HepG2 (cell line): Measurements from ENCODE around the gene TOX4. TPM values are rescaled to one million over a fixed set of nuclear protein-coding genes. Genes with fewer than 3 reads are reported as not detected.

ENCODE experiments used
- CBX1 ChIP-seq: IDR thresholded peaks from one replicate; pipeline ENCODE4 v1.6.1; 2016; ENCODE audit warnings: antibody characterized with exemption, low read depth
- GMEB2 ChIP-seq: IDR thresholded peaks from 2 replicates; pipeline ENCODE4 v1.6.1; 2016; ENCODE audit warnings: missing biosample characterization, missing genetic modification reagents, low read depth
- SCMH1 ChIP-seq: sonication (generic); formaldehyde crosslinking; IDR thresholded peaks from 2 replicates; pipeline ENCODE4 v1.9.0; 2021; ENCODE audit warnings: missing genetic modification reagents, mild to moderate bottlenecking, borderline replicate concordance
- SNRNP70 ChIP-seq: fragments of 200-400 bp; formaldehyde crosslinking; IDR thresholded peaks from 2 replicates; pipeline ENCODE4 v1.6.1; 2017; ENCODE audit warnings: mild to moderate bottlenecking, low read depth, low read length, moderate library complexity
- ZNF12 ChIP-seq: sonication (generic); formaldehyde crosslinking; IDR thresholded peaks from 2 replicates; pipeline ENCODE4 v1.5.0; 2020; ENCODE audit warnings: missing genetic modification reagents
- ZNF446 ChIP-seq: sonication (generic); formaldehyde crosslinking; IDR thresholded peaks from 2 replicates; pipeline ENCODE4 v1.5.0; 2020; ENCODE audit warnings: mild to moderate bottlenecking, missing genetic modification reagents
- ZSCAN30 ChIP-seq: sonication (generic); formaldehyde crosslinking; IDR thresholded peaks from 2 replicates; pipeline ENCODE4 v1.5.0; 2020; ENCODE audit warnings: mild to moderate bottlenecking, missing genetic modification reagents
- polyA plus RNA-seq, 8 experiments: library from polyadenylated mRNA; depleted of rRNA in 3 of 8; stranded (reverse) in 7 of 8; unstranded in 1 of 8; fragments of >200 nt; fragmentation: Illumina TruSeq in 4 of 8; extraction: Trizol in 4 of 8; gene quantifications; 2 replicates each; pipeline versions ENCODE4 v1.2.1 to v1.2.3, GENCODE V29; 2011 to 2016; ENCODE audit warnings: low read depth in 4 of 8, missing spikeins in 1 of 8, mixed read lengths in 1 of 8; ENCODE audit not compliant: insufficient read depth in 1 of 8
- total RNA-seq, 5 experiments: library from RNA; depleted of rRNA; stranded (reverse); fragments of >200 nt; fragmentation: Illumina TruSeq; extraction: Trizol; gene quantifications; 2 replicates each; pipeline ENCODE4 v1.2.3, GENCODE V29; 2016; ENCODE audit warnings: low read depth in 1 of 5
- TF ChIP-seq, protein P1 (sequence below): sonication (generic); formaldehyde crosslinking; IDR thresholded peaks from 2 replicates; pipeline ENCODE4 v1.5.0; 2020; ENCODE audit warnings: mild to moderate bottlenecking, missing genetic modification reagents
- TF ChIP-seq, protein P2 (sequence below): sonication (generic); formaldehyde crosslinking; IDR thresholded peaks from 2 replicates; pipeline ENCODE4 v1.9.0; 2021; ENCODE audit warnings: mild to moderate bottlenecking, missing genetic modification reagents
- TF ChIP-seq, protein P3 (sequence below): sonication (generic); formaldehyde crosslinking; IDR thresholded peaks from 2 replicates; pipeline ENCODE4 v1.4.0; 2020; ENCODE audit warnings: missing genetic modification reagents

Gene TOX4
- total and polyA plus RNA-seq, 2 of the 13 experiments (the other 11 are each of a cell fraction or from before 2014, with no cell fraction given): 71.8 to 163 TPM

DNA sequence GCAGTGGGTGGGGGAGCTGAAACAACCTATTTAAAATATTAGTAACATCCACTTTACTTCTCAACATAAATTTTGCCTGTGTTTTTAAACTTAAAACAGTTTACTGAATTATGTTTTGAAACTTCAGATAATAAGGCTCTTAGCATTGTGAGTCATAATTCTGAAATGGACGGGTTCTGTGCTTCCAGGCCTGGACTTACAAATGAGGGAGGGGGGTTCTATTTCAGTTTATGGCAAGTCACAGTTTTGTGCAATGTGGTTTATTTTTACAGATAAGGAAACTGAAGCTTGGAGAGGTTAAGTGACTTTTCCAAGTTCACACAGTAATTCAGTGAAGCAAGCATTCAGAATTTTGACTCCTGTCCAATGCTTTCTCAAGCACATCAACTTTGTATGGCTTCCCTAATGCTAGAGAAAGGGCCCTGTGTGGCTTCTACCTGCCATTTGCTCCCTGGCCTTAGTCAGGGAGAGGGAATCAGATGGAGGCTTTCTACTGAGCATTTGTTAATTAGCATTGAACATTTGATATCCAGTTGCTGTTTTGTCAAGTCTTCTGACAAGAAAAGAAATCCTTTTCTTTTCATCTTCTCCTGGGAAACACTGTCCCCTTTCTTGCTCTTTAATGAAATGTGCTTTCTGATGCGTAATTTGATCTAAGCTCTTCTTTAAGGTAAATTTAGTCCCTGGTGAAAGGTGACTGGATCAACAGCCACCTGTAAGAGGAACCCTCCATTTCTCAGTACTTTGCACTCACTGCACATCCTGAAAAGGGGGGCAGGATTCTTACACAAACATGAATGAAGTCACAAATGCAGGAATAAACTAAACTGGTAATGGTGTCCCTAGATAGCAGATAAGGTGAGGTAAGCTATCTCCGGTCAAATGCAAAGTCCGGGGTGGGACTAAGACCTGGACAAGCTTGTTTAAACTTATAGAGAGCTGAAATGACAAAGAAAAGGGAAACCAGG, 51.7 kb downstream of the TOX4 start (continued):
- TF ChIP-seq GMEB2 (CRISPR knock-in tag): peak; percentile 13; the same call in 1 of the 2 replicates
- peak; percentile 54; the same call in 1 of the 2 replicates for TF ChIP-seq ZNF12 (CRISPR knock-in tag)
- no peak for TF ChIP-seq SCMH1 (CRISPR knock-in tag)
- TF ChIP-seq, protein P1, sequence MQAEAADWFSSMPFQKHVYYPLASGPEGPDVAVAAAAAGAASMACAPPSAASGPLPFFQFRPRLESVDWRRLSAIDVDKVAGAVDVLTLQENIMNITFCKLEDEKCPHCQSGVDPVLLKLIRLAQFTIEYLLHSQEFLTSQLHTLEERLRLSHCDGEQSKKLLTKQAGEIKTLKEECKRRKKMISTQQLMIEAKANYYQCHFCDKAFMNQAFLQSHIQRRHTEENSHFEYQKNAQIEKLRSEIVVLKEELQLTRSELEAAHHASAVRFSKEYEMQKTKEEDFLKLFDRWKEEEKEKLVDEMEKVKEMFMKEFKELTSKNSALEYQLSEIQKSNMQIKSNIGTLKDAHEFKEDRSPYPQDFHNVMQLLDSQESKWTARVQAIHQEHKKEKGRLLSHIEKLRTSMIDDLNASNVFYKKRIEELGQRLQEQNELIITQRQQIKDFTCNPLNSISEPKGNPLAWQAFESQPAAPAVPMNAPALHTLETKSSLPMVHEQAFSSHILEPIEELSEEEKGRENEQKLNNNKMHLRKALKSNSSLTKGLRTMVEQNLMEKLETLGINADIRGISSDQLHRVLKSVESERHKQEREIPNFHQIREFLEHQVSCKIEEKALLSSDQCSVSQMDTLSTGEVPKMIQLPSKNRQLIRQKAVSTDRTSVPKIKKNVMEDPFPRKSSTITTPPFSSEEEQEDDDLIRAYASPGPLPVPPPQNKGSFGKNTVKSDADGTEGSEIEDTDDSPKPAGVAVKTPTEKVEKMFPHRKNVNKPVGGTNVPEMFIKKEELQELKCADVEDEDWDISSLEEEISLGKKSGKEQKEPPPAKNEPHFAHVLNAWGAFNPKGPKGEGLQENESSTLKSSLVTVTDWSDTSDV (CRISPR knock-in tag): no peak
- no peak for TF ChIP-seq SNRNP70
- no peak for TF ChIP-seq CBX1
- TF ChIP-seq ZSCAN30 (CRISPR knock-in tag): 0 out of 2 replicates have a peak, but pooled peaks have one; percentile 26
- TF ChIP-seq, protein P2, sequence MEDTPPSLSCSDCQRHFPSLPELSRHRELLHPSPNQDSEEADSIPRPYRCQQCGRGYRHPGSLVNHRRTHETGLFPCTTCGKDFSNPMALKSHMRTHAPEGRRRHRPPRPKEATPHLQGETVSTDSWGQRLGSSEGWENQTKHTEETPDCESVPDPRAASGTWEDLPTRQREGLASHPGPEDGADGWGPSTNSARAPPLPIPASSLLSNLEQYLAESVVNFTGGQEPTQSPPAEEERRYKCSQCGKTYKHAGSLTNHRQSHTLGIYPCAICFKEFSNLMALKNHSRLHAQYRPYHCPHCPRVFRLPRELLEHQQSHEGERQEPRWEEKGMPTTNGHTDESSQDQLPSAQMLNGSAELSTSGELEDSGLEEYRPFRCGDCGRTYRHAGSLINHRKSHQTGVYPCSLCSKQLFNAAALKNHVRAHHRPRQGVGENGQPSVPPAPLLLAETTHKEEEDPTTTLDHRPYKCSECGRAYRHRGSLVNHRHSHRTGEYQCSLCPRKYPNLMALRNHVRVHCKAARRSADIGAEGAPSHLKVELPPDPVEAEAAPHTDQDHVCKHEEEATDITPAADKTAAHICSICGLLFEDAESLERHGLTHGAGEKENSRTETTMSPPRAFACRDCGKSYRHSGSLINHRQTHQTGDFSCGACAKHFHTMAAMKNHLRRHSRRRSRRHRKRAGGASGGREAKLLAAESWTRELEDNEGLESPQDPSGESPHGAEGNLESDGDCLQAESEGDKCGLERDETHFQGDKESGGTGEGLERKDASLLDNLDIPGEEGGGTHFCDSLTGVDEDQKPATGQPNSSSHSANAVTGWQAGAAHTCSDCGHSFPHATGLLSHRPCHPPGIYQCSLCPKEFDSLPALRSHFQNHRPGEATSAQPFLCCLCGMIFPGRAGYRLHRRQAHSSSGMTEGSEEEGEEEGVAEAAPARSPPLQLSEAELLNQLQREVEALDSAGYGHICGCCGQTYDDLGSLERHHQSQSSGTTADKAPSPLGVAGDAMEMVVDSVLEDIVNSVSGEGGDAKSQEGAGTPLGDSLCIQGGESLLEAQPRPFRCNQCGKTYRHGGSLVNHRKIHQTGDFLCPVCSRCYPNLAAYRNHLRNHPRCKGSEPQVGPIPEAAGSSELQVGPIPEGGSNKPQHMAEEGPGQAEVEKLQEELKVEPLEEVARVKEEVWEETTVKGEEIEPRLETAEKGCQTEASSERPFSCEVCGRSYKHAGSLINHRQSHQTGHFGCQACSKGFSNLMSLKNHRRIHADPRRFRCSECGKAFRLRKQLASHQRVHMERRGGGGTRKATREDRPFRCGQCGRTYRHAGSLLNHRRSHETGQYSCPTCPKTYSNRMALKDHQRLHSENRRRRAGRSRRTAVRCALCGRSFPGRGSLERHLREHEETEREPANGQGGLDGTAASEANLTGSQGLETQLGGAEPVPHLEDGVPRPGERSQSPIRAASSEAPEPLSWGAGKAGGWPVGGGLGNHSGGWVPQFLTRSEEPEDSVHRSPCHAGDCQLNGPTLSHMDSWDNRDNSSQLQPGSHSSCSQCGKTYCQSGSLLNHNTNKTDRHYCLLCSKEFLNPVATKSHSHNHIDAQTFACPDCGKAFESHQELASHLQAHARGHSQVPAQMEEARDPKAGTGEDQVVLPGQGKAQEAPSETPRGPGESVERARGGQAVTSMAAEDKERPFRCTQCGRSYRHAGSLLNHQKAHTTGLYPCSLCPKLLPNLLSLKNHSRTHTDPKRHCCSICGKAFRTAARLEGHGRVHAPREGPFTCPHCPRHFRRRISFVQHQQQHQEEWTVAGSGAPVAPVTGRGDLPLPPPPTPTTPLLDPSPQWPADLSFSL (CRISPR knock-in tag): peak; percentile 23; the same call in 1 of the 2 replicates
- TF ChIP-seq, protein P3, sequence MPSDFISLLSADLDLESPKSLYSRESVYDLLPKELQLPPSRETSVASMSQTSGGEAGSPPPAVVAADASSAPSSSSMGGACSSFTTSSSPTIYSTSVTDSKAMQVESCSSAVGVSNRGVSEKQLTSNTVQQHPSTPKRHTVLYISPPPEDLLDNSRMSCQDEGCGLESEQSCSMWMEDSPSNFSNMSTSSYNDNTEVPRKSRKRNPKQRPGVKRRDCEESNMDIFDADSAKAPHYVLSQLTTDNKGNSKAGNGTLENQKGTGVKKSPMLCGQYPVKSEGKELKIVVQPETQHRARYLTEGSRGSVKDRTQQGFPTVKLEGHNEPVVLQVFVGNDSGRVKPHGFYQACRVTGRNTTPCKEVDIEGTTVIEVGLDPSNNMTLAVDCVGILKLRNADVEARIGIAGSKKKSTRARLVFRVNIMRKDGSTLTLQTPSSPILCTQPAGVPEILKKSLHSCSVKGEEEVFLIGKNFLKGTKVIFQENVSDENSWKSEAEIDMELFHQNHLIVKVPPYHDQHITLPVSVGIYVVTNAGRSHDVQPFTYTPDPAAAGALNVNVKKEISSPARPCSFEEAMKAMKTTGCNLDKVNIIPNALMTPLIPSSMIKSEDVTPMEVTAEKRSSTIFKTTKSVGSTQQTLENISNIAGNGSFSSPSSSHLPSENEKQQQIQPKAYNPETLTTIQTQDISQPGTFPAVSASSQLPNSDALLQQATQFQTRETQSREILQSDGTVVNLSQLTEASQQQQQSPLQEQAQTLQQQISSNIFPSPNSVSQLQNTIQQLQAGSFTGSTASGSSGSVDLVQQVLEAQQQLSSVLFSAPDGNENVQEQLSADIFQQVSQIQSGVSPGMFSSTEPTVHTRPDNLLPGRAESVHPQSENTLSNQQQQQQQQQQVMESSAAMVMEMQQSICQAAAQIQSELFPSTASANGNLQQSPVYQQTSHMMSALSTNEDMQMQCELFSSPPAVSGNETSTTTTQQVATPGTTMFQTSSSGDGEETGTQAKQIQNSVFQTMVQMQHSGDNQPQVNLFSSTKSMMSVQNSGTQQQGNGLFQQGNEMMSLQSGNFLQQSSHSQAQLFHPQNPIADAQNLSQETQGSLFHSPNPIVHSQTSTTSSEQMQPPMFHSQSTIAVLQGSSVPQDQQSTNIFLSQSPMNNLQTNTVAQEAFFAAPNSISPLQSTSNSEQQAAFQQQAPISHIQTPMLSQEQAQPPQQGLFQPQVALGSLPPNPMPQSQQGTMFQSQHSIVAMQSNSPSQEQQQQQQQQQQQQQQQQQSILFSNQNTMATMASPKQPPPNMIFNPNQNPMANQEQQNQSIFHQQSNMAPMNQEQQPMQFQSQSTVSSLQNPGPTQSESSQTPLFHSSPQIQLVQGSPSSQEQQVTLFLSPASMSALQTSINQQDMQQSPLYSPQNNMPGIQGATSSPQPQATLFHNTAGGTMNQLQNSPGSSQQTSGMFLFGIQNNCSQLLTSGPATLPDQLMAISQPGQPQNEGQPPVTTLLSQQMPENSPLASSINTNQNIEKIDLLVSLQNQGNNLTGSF (CRISPR knock-in tag): no peak
- no peak for TF ChIP-seq ZNF446 (CRISPR knock-in tag)
